MCF 10A (cell line): ENCODE measurements around the gene ATP10B. TPM values are rescaled to one million over a fixed set of nuclear protein-coding genes. Genes with fewer than 3 reads are reported as not detected.

Experiments used
- BruUV-seq: library from RNA; stranded (reverse); fragments of 400-500 nt; replicated peaks from 2 replicates; lab custom pipeline; 2021; lab: Mats Ljungman, UMichigan
- CTCF ChIA-PET: fragments of 300-600 bp; sonication (Branson Sonifier 250); formaldehyde crosslinking; extraction: SDS; loops from one replicate; lab custom pipeline; 2021; ENCODE audit warnings: antibody characterized with exemption, inconsistent platforms; lab: Yijun Ruan, JAX
- POLR2A ChIA-PET: fragments of 300-600, 350-650 bp; sonication (Branson Sonifier 250); formaldehyde crosslinking; extraction: SDS; loops from one replicate; lab custom pipeline; 2020; ENCODE audit warnings: antibody characterized with exemption, inconsistent platforms; lab: Yijun Ruan, JAX
- DNase-seq: peaks from one replicate; pipeline ENCODE4 v3.0.0-alpha.2; 2018; ENCODE audit not compliant: unreplicated experiment
- H3K27ac Mint-ChIP-seq: one replicate; pipeline ENCODE4 v1.8.0; 2022; ENCODE audit warnings: mild to moderate bottlenecking, low read depth, mixed read lengths; ENCODE audit not compliant: unreplicated experiment
- H3K27me3 Mint-ChIP-seq: one replicate; pipeline ENCODE4 v1.8.0; 2022; ENCODE audit warnings: mixed read lengths; ENCODE audit not compliant: insufficient read depth, unreplicated experiment
- H3K36me3 Mint-ChIP-seq: one replicate; pipeline ENCODE4 v1.8.0; 2022; ENCODE audit warnings: mild to moderate bottlenecking, moderate library complexity, mixed read lengths; ENCODE audit not compliant: insufficient read depth, unreplicated experiment
- H3K4me1 Mint-ChIP-seq: one replicate; pipeline ENCODE4 v1.8.0; 2022; ENCODE audit warnings: mixed read lengths; ENCODE audit not compliant: insufficient read depth, unreplicated experiment
- H3K4me3 Mint-ChIP-seq: one replicate; pipeline ENCODE4 v1.8.0; 2022; ENCODE audit warnings: mild to moderate bottlenecking, moderate library complexity, mixed read lengths; ENCODE audit not compliant: unreplicated experiment
- H3K9me3 Mint-ChIP-seq: one replicate; pipeline ENCODE4 v1.8.0; 2022; ENCODE audit warnings: mixed read lengths; ENCODE audit not compliant: unreplicated experiment
- CTCF ChIP-seq: fragments of 200-600 bp; IDR thresholded peaks from one replicate; pipeline ENCODE4 v1.8.0; 2022; ENCODE audit warnings: antibody characterized with exemption, mild to moderate bottlenecking; ENCODE audit not compliant: unreplicated experiment
- intact Hi-C: fragments of 100-400 bp; cut with micrococcal nuclease; formaldehyde crosslinking; loops from 2 replicates; pipeline ENCODE4 v1.14.1; 2022
- total RNA-seq: library from RNA; stranded (reverse); gene quantifications from 2 replicates; pipeline ENCODE4 v1.2.3, GENCODE V29; 2022

ATP10B gene
- total RNA-seq, 1 experiment from 2014 or later, result not detected

- Mint-ChIP-seq H3K27ac (no peak overlapping the region), H3K36me3 (no peaks in the 10 kb centered on the region), H3K4me3 (no peak overlapping the region), H3K27me3 (no peaks in the 10 kb centered on the region), H3K9me3 (no peaks in the 10 kb centered on the region), H3K4me1 (peaks cover 20% of the 10 kb centered on the region)
- POLR2A ChIA-PET, result no interaction called here
- intact Hi-C loops, result no loop called here
- DNase-seq, result no peak
- TF ChIP-seq CTCF, result no peak
- CTCF ChIA-PET, result no interaction called here
- no TSS peak for BruUV-seq
These were observed 308.6 kb downstream of the ATP10B start for GRCh38 chr5:160543395-160543794.

GRCh38 chr5:160542840-160543239 lies 309.2 kb downstream of the ATP10B start:
- Mint-ChIP-seq H3K36me3 (no peaks in the 10 kb centered on the region), H3K4me1 (peaks cover 14% of the 10 kb centered on the region), H3K27ac (no peak overlapping the region), H3K4me3 (no peak overlapping the region), H3K27me3 (no peaks in the 10 kb centered on the region), H3K9me3 (no peaks in the 10 kb centered on the region)
- no TSS peak for BruUV-seq
- POLR2A ChIA-PET, result no interaction called here
- CTCF ChIA-PET, result interaction anchor here (0.9 kb wide), 1 partner anchor 35 kb away, joined by 6 read pairs; no protein-coding TSS in a partner anchor
- TF ChIP-seq CTCF, result no peak
- no peak for DNase-seq
- intact Hi-C loops, result no loop called here

GRCh38 chr5:160542281-160542680 lies 309.7 kb downstream of the ATP10B start:
- Mint-ChIP-seq H3K4me3 (no peak overlapping the region), H3K27ac (no peak overlapping the region), H3K27me3 (no peaks in the 10 kb centered on the region), H3K9me3 (no peaks in the 10 kb centered on the region), H3K4me1 (peaks cover 9% of the 10 kb centered on the region), H3K36me3 (no peaks in the 10 kb centered on the region)
- CTCF ChIA-PET, result interaction anchor here (0.7 to 0.9 kb wide), 2 partner anchors 33 to 34 kb away, joined by 3 to 6 read pairs; no protein-coding TSS in a partner anchor
- BruUV-seq, result no TSS peak
- no peak for TF ChIP-seq CTCF
- intact Hi-C loops, result no loop called here
- POLR2A ChIA-PET, result no interaction called here
- peak; percentile 27 for DNase-seq

- Mint-ChIP-seq H3K9me3 (no peaks in the 10 kb centered on the region), H3K36me3 (no peaks in the 10 kb centered on the region), H3K27ac (no peak overlapping the region), H3K4me3 (no peak overlapping the region), H3K27me3 (no peaks in the 10 kb centered on the region), H3K4me1 (peaks cover 4% of the 10 kb centered on the region)
- ChIA-PET POLR2A (interaction anchor here (1.2 kb wide), 1 partner anchor 116 kb away, joined by 3 read pairs; no protein-coding TSS in a partner anchor), CTCF (interaction anchor here (0.6 to 0.8 kb wide), 2 partner anchors 101 kb away, joined by 3 read pairs; no protein-coding TSS in a partner anchor)
- intact Hi-C loops, result no loop called here
- no peak for TF ChIP-seq CTCF
- no TSS peak for BruUV-seq
- no peak for DNase-seq
These were observed 312.6 kb downstream of the ATP10B start for GRCh38 chr5:160539431-160539830.
